GM12892 (cell line): ENCODE data around the gene P4HB.
A peak's percentile ranks its signal among the peaks of the same experiment; 100 is the strongest.

Experiments
- POLR2A ChIP-seq: IDR thresholded peaks from 2 replicates; pipeline ENCODE4 v1.6.1; 2011; ENCODE audit warnings: low read depth, low read length, control low read depth
- POLR2AphosphoS5 ChIP-seq: IDR thresholded peaks from 2 replicates; pipeline ENCODE4 v1.6.1; 2011; ENCODE audit warnings: low read depth, low read length, control low read depth
- TAF1 ChIP-seq: IDR thresholded peaks from 2 replicates; pipeline ENCODE4 v1.6.1; 2011; ENCODE audit warnings: low read depth, mild to moderate bottlenecking, control low read depth, low read length, borderline replicate concordance

GRCh38 chr17:81842725-81843504 is 17.4 kb downstream of the P4HB start:
- no peak for TF ChIP-seq TAF1
- peak; percentile 11; the same call in 1 of the 2 replicates for TF ChIP-seq POLR2A
- TF ChIP-seq POLR2AphosphoS5, result no peak; the same call in 1 of the 2 replicates
